ENCODE data around the gene SMC1A. TPM values are rescaled to one million over a fixed set of nuclear protein-coding genes. Genes with fewer than 3 reads are reported as not detected.
"Not testable (repeated sequence)": the region's sequence is repeated elsewhere in the genome, so short reads cannot be mapped to it uniquely, and the experiment has no call there.

SMC1A gene
- total and polyA plus RNA-seq, 5 donors from 2014 or later: 37.1 to 74.9 (median 47.4) TPM

DNA sequence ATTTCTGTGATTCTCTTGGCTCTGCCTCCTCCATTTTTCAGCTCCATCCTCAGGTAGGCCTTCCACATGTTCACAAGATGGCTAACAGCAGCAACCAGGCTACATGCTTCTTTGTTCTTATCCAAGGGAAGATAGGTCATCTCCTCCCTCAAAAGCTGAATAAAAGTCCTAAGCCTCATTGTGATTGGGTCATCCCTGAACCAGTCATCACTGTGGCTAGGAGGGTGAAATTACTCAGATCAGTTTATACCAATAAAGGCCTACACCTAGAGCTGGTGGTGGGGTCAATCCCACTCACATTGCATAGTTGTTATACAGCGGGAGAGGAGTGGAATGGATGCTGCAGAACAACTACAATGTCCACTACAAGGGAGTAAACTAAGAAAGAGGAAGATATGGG lies 56.0 kb downstream of the SMC1A start:
- H3K4me1 Mint-ChIP-seq; H3K27me3 Mint-ChIP-seq; H3K4me3 ChIP-seq (ENCODE audit: low read depth, low read length); H3K9me3 ChIP-seq (ENCODE audit: control insufficient read depth in 2 of 2, low read length in 2 of 2); H3K27ac Mint-ChIP-seq; H3K27me3 ChIP-seq (ENCODE audit: control insufficient read depth, insufficient read depth, low read length); H3K4me1 ChIP-seq (ENCODE audit: control insufficient read depth, insufficient read depth, low read length, poor library complexity, severe bottlenecking); H3K9me3 Mint-ChIP-seq; H3K27ac ChIP-seq (ENCODE audit: insufficient read depth, low read length, poor library complexity, severe bottlenecking); H3K4me3 Mint-ChIP-seq; H3K36me3 ChIP-seq (ENCODE audit: control insufficient read depth, insufficient read depth, low read length); DNase-seq; ATAC-seq (ENCODE audit: low read depth in 2 of 2): not testable (repeated sequence)
- H3K36me3 Mint-ChIP-seq: peaks cover 25% of the 10 kb centered on the region

DNA sequence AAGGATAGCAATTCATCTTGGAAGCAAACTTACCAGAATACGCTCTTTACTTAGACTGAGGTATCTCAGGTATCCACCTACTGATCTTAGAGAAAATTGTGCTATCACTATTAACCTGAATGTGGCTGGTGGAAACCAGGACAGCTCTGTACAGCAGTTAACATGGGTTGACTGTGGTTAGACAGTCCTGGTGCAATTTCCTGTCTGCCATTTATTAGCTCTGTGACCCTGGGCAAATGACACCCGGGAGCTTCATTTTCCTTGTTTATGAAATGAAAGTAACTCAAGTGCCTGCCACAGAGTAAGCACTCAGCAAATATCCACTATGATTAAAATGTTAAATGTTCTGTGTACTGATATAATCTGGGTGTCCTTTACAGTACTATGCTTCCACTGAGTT lies 60.0 kb downstream of the SMC1A start:
- Mint-ChIP-seq H3K9me3 (peaks cover 0 to 1% (median 0%) of the 10 kb centered on the region in 7 donors), H3K4me1 (peaks cover 0 to 5% (median 0%) of the 10 kb centered on the region in 4 donors), H3K36me3 (peaks cover 18% of the 10 kb centered on the region), H3K4me3 (no peak overlapping the region), H3K27ac (no peak overlapping the region), H3K27me3 (no peaks in the 10 kb centered on the region)
- H3K36me3 ChIP-seq (ENCODE audit: control insufficient read depth, insufficient read depth, low read length): no peaks in the 10 kb centered on the region
- no peaks in the 10 kb centered on the region for H3K9me3 ChIP-seq (ENCODE audit: control insufficient read depth in 2 of 2, low read length in 2 of 2)
- no peak overlapping the region for H3K27ac ChIP-seq (ENCODE audit: insufficient read depth, low read length, poor library complexity, severe bottlenecking)
- no peaks in the 10 kb centered on the region for H3K4me1 ChIP-seq (ENCODE audit: control insufficient read depth, insufficient read depth, low read length, poor library complexity, severe bottlenecking)
- no peak for ATAC-seq (ENCODE audit: low read depth in 2 of 2)
- no peaks in the 10 kb centered on the region for H3K27me3 ChIP-seq (ENCODE audit: control insufficient read depth, insufficient read depth, low read length)
- DNase-seq: no peak
- no peak overlapping the region for H3K4me3 ChIP-seq (ENCODE audit: low read depth, low read length)

DNA sequence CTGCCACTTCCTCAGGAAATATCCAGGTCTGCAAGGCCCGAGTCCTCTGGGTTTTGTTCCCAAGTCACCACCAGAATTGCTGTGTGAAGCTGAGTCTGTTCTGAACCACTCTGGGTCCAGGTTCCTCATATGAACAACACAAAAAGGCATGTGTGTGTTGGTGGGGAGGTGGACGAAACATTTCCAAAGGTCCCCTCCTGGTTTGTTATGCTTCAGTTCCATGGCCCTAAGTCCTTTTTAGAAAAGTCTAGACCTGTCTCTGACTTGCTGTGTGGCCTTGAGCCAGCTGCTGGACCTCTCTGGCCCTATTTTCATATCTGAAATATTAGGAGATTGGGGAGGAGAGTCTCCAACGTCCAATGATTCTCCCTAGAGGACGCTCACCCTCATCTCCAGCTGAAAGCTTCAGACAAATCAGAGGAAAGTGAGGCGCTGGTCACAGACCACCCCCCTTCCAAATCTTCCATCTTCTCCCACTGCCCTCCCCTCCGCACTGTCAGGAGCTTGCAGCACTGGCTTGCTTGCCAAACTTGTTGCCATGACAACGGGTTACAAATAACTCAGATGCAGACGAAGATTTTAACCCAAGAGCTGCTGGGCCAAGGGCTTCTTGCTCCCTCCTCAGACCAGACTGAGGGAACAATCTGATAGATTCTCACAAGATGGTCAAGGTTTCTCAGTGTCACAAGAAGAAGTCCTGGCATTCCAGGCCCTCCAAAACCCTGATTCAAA lies 64.5 kb downstream of the SMC1A start:
- no peaks in the 10 kb centered on the region for H3K27me3 ChIP-seq (ENCODE audit: control insufficient read depth, insufficient read depth, low read length)
- no peak overlapping the region for H3K4me3 Mint-ChIP-seq
- DNase-seq: no peak
- no peaks in the 10 kb centered on the region for H3K4me1 Mint-ChIP-seq
- peaks cover 6% of the 10 kb centered on the region for H3K36me3 Mint-ChIP-seq
- H3K36me3 ChIP-seq (ENCODE audit: control insufficient read depth, insufficient read depth, low read length): no peaks in the 10 kb centered on the region
- peaks cover 0 to 5% (median 0%) of the 10 kb centered on the region in 7 donors for H3K9me3 Mint-ChIP-seq
- ATAC-seq (ENCODE audit: low read depth in 2 of 2): no peak
- no peaks in the 10 kb centered on the region for H3K9me3 ChIP-seq (ENCODE audit: control insufficient read depth in 2 of 2, low read length in 2 of 2)
- no peak overlapping the region for H3K27ac Mint-ChIP-seq
- H3K27ac ChIP-seq (ENCODE audit: insufficient read depth, low read length, poor library complexity, severe bottlenecking): no peak overlapping the region
- no peaks in the 10 kb centered on the region for H3K4me1 ChIP-seq (ENCODE audit: control insufficient read depth, insufficient read depth, low read length, poor library complexity, severe bottlenecking)
- H3K27me3 Mint-ChIP-seq: no peaks in the 10 kb centered on the region
- H3K4me3 ChIP-seq (ENCODE audit: low read depth, low read length): no peak overlapping the region

DNA sequence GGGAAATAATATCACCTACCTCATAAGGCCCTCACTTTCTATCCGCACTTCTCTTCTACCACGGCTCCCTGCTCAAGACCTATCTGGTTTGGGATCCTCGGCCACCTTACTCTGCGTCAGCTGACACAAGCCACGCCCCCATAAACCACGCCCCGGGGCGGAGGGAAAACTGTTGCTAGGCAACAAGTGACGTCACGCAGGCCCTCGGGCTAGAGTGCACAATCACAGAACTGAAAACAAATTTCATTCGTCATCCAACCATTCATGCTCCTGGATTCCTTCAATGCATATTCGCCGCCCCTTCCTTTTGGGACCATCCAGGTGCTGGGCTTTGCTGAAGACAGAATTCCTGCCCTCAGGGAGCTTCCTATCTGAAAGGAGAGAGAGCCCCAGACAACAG lies 66.3 kb downstream of the SMC1A start:
- no peaks in the 10 kb centered on the region for H3K27me3 ChIP-seq (ENCODE audit: control insufficient read depth, insufficient read depth, low read length)
- Mint-ChIP-seq H3K27me3 (no peaks in the 10 kb centered on the region), H3K36me3 (peaks cover 4% of the 10 kb centered on the region), H3K4me1 (no peaks in the 10 kb centered on the region), H3K27ac (no peak overlapping the region), H3K9me3 (peaks cover 0 to 9% (median 0%) of the 10 kb centered on the region in 7 donors), H3K4me3 (no peak overlapping the region)
- ATAC-seq (ENCODE audit: low read depth in 2 of 2): no peak
- no peak overlapping the region for H3K4me3 ChIP-seq (ENCODE audit: low read depth, low read length)
- no peaks in the 10 kb centered on the region for H3K4me1 ChIP-seq (ENCODE audit: control insufficient read depth, insufficient read depth, low read length, poor library complexity, severe bottlenecking)
- H3K27ac ChIP-seq (ENCODE audit: insufficient read depth, low read length, poor library complexity, severe bottlenecking): no peak overlapping the region
- no peak for DNase-seq
- H3K36me3 ChIP-seq (ENCODE audit: control insufficient read depth, insufficient read depth, low read length): no peaks in the 10 kb centered on the region
- no peaks in the 10 kb centered on the region for H3K9me3 ChIP-seq (ENCODE audit: control insufficient read depth in 2 of 2, low read length in 2 of 2)

DNA sequence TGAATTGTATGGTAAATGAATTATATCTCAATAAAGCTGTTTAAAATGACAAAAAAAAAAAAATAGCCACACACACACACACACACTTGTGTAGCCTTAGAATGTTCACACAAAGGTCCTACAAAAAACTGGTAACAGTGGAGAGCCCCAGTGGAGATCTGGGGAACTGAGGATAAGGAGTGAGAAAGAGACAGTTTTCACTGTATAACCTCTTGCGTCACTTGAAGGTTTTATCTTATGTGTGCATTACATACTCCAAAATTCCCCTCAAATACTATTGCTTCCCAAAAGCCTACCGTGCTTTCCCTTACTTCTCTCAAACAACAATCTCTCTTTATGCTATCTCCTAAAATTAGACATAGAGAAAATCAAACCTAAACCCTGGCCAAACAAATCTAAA lies 67.8 kb downstream of the SMC1A start:
- ATAC-seq (ENCODE audit: low read depth in 2 of 2): no peak
- Histone ChIP-seq H3K4me1 (ENCODE audit: control insufficient read depth, insufficient read depth, low read length, poor library complexity, severe bottlenecking) (no peaks in the 10 kb centered on the region), H3K4me3 (ENCODE audit: low read depth, low read length) (no peak overlapping the region), H3K9me3 (ENCODE audit: control insufficient read depth in 2 of 2, low read length in 2 of 2) (no peaks in the 10 kb centered on the region), H3K27ac (ENCODE audit: insufficient read depth, low read length, poor library complexity, severe bottlenecking) (no peak overlapping the region), H3K36me3 (ENCODE audit: control insufficient read depth, insufficient read depth, low read length) (no peaks in the 10 kb centered on the region), H3K27me3 (ENCODE audit: control insufficient read depth, insufficient read depth, low read length) (no peaks in the 10 kb centered on the region)
- H3K27me3 Mint-ChIP-seq: no peaks in the 10 kb centered on the region
- H3K9me3 Mint-ChIP-seq: peaks cover 0 to 9% (median under 1%) of the 10 kb centered on the region in 7 donors
- peaks cover 4% of the 10 kb centered on the region for H3K36me3 Mint-ChIP-seq
- no peaks in the 10 kb centered on the region for H3K4me1 Mint-ChIP-seq
- no peak overlapping the region for H3K27ac Mint-ChIP-seq
- DNase-seq: no peak
- H3K4me3 Mint-ChIP-seq: no peak overlapping the region

DNA sequence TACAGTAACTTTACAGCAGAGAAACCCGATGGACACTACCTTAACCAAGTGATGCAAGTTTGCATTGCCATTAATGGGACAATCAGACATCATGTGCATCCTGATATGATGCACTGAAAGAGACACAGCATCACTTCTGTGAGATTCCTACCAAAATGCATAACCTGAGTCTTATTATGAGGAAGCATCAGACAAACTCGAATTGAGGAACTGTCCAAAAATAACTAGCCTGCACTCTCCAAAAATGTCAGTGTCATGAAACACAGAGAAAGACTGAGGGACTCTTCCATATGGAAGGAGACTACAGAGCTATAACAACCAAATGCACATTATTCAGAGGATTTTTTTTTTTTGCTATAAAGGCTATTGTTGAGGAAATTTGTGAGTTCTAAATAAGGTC lies 74.5 kb downstream of the SMC1A start:
- DNase-seq: no peak
- Histone ChIP-seq H3K4me3 (ENCODE audit: low read depth, low read length) (no peak overlapping the region), H3K27ac (ENCODE audit: insufficient read depth, low read length, poor library complexity, severe bottlenecking) (no peak overlapping the region), H3K9me3 (ENCODE audit: control insufficient read depth in 2 of 2, low read length in 2 of 2) (no peaks in the 10 kb centered on the region), H3K36me3 (ENCODE audit: control insufficient read depth, insufficient read depth, low read length) (no peaks in the 10 kb centered on the region), H3K4me1 (ENCODE audit: control insufficient read depth, insufficient read depth, low read length, poor library complexity, severe bottlenecking) (no peaks in the 10 kb centered on the region), H3K27me3 (ENCODE audit: control insufficient read depth, insufficient read depth, low read length) (no peaks in the 10 kb centered on the region)
- H3K36me3 Mint-ChIP-seq: no peaks in the 10 kb centered on the region
- H3K27ac Mint-ChIP-seq: no peak overlapping the region
- H3K4me1 Mint-ChIP-seq: no peaks in the 10 kb centered on the region
- ATAC-seq (ENCODE audit: low read depth in 2 of 2): no peak
- no peak overlapping the region for H3K4me3 Mint-ChIP-seq
- H3K27me3 Mint-ChIP-seq: no peaks in the 10 kb centered on the region
- peaks cover 0 to 6% (median 1%) of the 10 kb centered on the region in 7 donors for H3K9me3 Mint-ChIP-seq

DNA sequence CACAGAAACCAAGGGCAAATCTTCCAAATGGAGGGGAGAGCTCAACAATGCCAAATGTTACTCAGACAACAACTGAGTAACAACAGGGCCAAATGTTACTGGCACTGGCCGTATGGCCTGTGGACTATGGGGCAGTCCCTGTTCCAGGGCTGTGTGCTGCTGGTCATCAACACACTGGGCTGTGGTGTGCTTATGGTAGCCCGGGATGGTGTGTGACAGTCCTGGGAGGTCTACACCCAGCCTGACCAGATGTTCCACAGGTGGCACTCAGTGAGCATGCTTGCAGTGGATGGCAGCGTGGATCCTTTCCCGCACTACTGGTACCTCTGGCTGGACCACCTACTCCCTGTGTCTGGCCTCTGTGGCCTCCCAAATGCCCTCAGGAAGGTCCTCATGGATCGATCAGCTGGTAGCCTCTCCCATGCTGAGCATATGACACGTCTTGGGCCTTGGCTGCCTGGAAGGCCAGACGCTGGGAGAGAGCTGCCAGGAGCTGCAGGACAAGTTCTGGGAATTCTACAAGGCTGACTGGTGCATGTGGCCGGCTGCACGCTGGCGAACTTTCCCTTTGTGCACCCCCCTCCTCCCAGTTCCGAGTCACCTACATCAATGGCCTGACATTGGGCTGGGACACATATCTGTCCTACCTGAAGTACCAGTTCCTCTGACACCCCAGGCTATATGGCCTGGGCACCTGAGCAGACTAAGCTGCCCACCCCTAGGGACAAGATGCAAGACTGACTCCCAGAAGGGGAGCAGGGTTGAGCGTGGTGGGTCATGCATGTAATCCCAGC lies 81.4 kb downstream of the SMC1A start:
- ATAC-seq (ENCODE audit: low read depth in 2 of 2) (no peak), DNase-seq (no peak)
- Histone ChIP-seq H3K27ac (ENCODE audit: insufficient read depth, low read length, poor library complexity, severe bottlenecking) (no peak overlapping the region), H3K9me3 (ENCODE audit: control insufficient read depth in 2 of 2, low read length in 2 of 2) (no peaks in the 10 kb centered on the region), H3K4me3 (ENCODE audit: low read depth, low read length) (no peak overlapping the region), H3K27me3 (ENCODE audit: control insufficient read depth, insufficient read depth, low read length) (no peaks in the 10 kb centered on the region), H3K4me1 (ENCODE audit: control insufficient read depth, insufficient read depth, low read length, poor library complexity, severe bottlenecking) (no peaks in the 10 kb centered on the region), H3K36me3 (ENCODE audit: control insufficient read depth, insufficient read depth, low read length) (no peaks in the 10 kb centered on the region)
- Mint-ChIP-seq H3K27me3 (no peaks in the 10 kb centered on the region), H3K36me3 (no peaks in the 10 kb centered on the region), H3K4me3 (no peak overlapping the region), H3K9me3 (no peaks in the 10 kb centered on the region), H3K4me1 (no peaks in the 10 kb centered on the region), H3K27ac (no peak overlapping the region)

DNA sequence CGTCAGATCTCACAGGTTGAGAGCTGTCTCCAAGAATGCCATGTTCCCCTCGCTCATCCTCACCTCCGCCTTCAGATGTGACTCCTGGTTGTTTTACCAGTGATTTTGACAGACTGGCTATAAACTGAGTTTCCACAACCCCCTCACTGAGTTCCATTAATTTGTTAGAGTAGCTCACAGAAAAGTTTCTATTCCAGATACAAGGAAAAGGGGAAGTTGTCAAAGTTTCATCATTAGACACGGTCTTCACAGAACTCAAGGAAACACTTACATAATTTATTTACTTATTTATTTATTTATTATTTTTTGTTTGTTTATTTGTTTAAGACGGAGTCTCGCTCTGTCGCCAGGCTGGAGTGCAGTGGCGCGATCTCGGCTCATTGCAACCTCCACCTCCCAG lies 85.4 kb downstream of the SMC1A start:
- Mint-ChIP-seq H3K27me3 (peaks cover 14% of the 10 kb centered on the region), H3K27ac (no peak overlapping the region), H3K36me3 (no peaks in the 10 kb centered on the region), H3K4me1 (no peaks in the 10 kb centered on the region), H3K4me3 (no peak overlapping the region), H3K9me3 (peaks cover 0 to 5% (median 0%) of the 10 kb centered on the region in 7 donors)
- Histone ChIP-seq H3K36me3 (ENCODE audit: control insufficient read depth, insufficient read depth, low read length) (no peaks in the 10 kb centered on the region), H3K27ac (ENCODE audit: insufficient read depth, low read length, poor library complexity, severe bottlenecking) (no peak overlapping the region), H3K4me3 (ENCODE audit: low read depth, low read length) (no peak overlapping the region), H3K9me3 (ENCODE audit: control insufficient read depth in 2 of 2, low read length in 2 of 2) (no peaks in the 10 kb centered on the region), H3K27me3 (ENCODE audit: control insufficient read depth, insufficient read depth, low read length) (no peaks in the 10 kb centered on the region), H3K4me1 (ENCODE audit: control insufficient read depth, insufficient read depth, low read length, poor library complexity, severe bottlenecking) (no peaks in the 10 kb centered on the region)
- no peak for DNase-seq
- ATAC-seq (ENCODE audit: low read depth in 2 of 2): no peak

All from CD4-positive, CD25-positive, alpha-beta regulatory T cell (primary cell).